ENCODE measurements around the gene RAMACL. TPM values are rescaled to one million over a fixed set of nuclear protein-coding genes. Genes with fewer than 3 reads are reported as not detected.

Gene RAMACL
- total RNA-seq, 1 experiment from 2014 or later, result 0.13 TPM

- ChIA-PET CTCF (no interaction called here), POLR2A (no interaction called here)
- BruUV-seq (replicated peaks), result no TSS peak
- Histone ChIP-seq H3K27me3 (ENCODE audit: control insufficient read depth, insufficient read depth, low read length) (no peaks in the 10 kb centered on the region), H3K4me3 (ENCODE audit: low read depth in 2 of 2, low read length in 2 of 2) (no peak overlapping the region), H3K9me3 (ENCODE audit: control insufficient read depth, insufficient read depth, low read depth, low read length) (no peaks in the 10 kb centered on the region), H3K36me3 (ENCODE audit: control insufficient read depth, insufficient read depth, low read length) (no peaks in the 10 kb centered on the region), H3K27ac (ENCODE audit: low read length) (no peak overlapping the region), H3K4me1 (ENCODE audit: control insufficient read depth, insufficient read depth, low read length) (no peaks in the 10 kb centered on the region)
- TF ChIP-seq SIN3A (IDR thresholded peaks at IDR 0.05; ENCODE audit: borderline replicate concordance, insufficient read depth, low read depth, low read length) (no peak), POLR2AphosphoS5 (IDR thresholded peaks at IDR 0.05; ENCODE audit: low read depth, low read length) (no peak), CTCF (IDR thresholded peaks at IDR 0.05) (no peak), TCF7L2 (IDR thresholded peaks at IDR 0.05; ENCODE audit: low read depth, low read length) (no peak)
- DNase-seq (ENCODE audit: low read depth, low spot score) (no peak), ATAC-seq (no peak)
- in situ Hi-C loops (cut with HindIII; ENCODE audit: low pct_unique_long_range_greater_than_20kb, low sequenced_read_pairs), result no loop called here
- intact Hi-C loops (cut with micrococcal nuclease; ENCODE audit: unreplicated experiment), result no loop called here
Observed at GRCh38 chr6:166566026-166567011, 20.2 kb downstream of the RAMACL start.

GRCh38 chr6:166565084-166565967, 21.2 kb downstream of the RAMACL start:
- ATAC-seq (no peak), DNase-seq (ENCODE audit: low read depth, low spot score) (no peak)
- Histone ChIP-seq H3K27ac (ENCODE audit: low read length) (no peak overlapping the region), H3K4me3 (ENCODE audit: low read depth in 2 of 2, low read length in 2 of 2) (no peak overlapping the region), H3K9me3 (ENCODE audit: control insufficient read depth, insufficient read depth, low read depth, low read length) (no peaks in the 10 kb centered on the region), H3K27me3 (ENCODE audit: control insufficient read depth, insufficient read depth, low read length) (no peaks in the 10 kb centered on the region), H3K36me3 (ENCODE audit: control insufficient read depth, insufficient read depth, low read length) (no peaks in the 10 kb centered on the region), H3K4me1 (ENCODE audit: control insufficient read depth, insufficient read depth, low read length) (no peaks in the 10 kb centered on the region)
- in situ Hi-C loops (cut with HindIII; ENCODE audit: low pct_unique_long_range_greater_than_20kb, low sequenced_read_pairs) (no loop called here), intact Hi-C loops (cut with micrococcal nuclease; ENCODE audit: unreplicated experiment) (no loop called here)
- BruUV-seq (replicated peaks), result no TSS peak
- TF ChIP-seq SIN3A (IDR thresholded peaks at IDR 0.05; ENCODE audit: borderline replicate concordance, insufficient read depth, low read depth, low read length) (no peak), CTCF (IDR thresholded peaks at IDR 0.05) (no peak), REST (IDR thresholded peaks at IDR 0.05; ENCODE audit: insufficient read depth in 1 of 2, low read depth in 2 of 2, low read length in 1 of 2) (no peak), TCF7L2 (IDR thresholded peaks at IDR 0.05; ENCODE audit: low read depth, low read length) (no peak), POLR2AphosphoS5 (IDR thresholded peaks at IDR 0.05; ENCODE audit: low read depth, low read length) (no peak)
- POLR2A ChIA-PET, result no interaction called here
- CTCF ChIA-PET, result no interaction called here
